OCI-LY7 (cell line): ENCODE data around the gene TBC1D8.

Source experiments
- EZH2phosphoT487 ChIP-seq: fragments of 200-600 bp; sonication (generic); IDR thresholded peaks from 2 replicates; pipeline ENCODE4 v1.6.1; 2018; ENCODE audit warnings: low read depth, borderline replicate concordance, mild to moderate bottlenecking, mixed run types, antibody characterized with exemption, low read length, moderate library complexity, mixed read lengths
- TF ChIP-seq, protein P1 (sequence below): fragments of 200-600 bp; sonication (generic); conservative IDR thresholded peaks from 2 replicates; pipeline ENCODE4 v1.5.1; 2014; ENCODE audit warnings: mild to moderate bottlenecking, antibody characterized with exemption, low read length, moderate library complexity, mixed read lengths

- TF ChIP-seq, protein P1, sequence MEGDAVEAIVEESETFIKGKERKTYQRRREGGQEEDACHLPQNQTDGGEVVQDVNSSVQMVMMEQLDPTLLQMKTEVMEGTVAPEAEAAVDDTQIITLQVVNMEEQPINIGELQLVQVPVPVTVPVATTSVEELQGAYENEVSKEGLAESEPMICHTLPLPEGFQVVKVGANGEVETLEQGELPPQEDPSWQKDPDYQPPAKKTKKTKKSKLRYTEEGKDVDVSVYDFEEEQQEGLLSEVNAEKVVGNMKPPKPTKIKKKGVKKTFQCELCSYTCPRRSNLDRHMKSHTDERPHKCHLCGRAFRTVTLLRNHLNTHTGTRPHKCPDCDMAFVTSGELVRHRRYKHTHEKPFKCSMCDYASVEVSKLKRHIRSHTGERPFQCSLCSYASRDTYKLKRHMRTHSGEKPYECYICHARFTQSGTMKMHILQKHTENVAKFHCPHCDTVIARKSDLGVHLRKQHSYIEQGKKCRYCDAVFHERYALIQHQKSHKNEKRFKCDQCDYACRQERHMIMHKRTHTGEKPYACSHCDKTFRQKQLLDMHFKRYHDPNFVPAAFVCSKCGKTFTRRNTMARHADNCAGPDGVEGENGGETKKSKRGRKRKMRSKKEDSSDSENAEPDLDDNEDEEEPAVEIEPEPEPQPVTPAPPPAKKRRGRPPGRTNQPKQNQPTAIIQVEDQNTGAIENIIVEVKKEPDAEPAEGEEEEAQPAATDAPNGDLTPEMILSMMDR = no peak
- TF ChIP-seq EZH2phosphoT487 = no peak
Observed at GRCh38 chr2:100989666-100990065, 161.5 kb downstream of the TBC1D8 start.
